GM23338 (cell line): ENCODE measurements around the gene GPR3. TPM values are rescaled to one million over a fixed set of nuclear protein-coding genes. Genes with fewer than 3 reads are reported as not detected.
A peak's percentile ranks its signal among the peaks of the same experiment; 100 is the strongest.

ENCODE experiments used
- ATAC-seq: fragments of 200-7000 bp; cut with Tn5 transposase; 3 replicates; pipeline ENCODE4 v1.9.1; 2020
- DNase-seq: peaks from one replicate; pipeline ENCODE4 v3.0.0-alpha.2; 2015; ENCODE audit warnings: low spot score
- H2AFZ ChIP-seq: fragments of 200-600 bp; sonication (generic); 2 replicates; pipeline ENCODE4 v1.8.0; 2016; ENCODE audit warnings: antibody characterized with exemption, mild to moderate bottlenecking, moderate library complexity
- H3F3A ChIP-seq: fragments of 200-600 bp; sonication (generic); replicated peaks from 2 replicates; pipeline ENCODE4 v1.8.0; 2017; ENCODE audit warnings: antibody characterized with exemption, mixed run types, low read depth
- H3K27ac ChIP-seq: fragments of 200-600 bp; sonication (generic); 2 replicates; pipeline ENCODE4 v1.6.1; 2016; ENCODE audit warnings: low read depth
- H3K27me3 ChIP-seq: fragments of 200-600 bp; sonication (generic); 2 replicates; pipeline ENCODE4 v1.8.0; 2016; ENCODE audit warnings: mild to moderate bottlenecking, mixed run types, moderate library complexity; ENCODE audit not compliant: insufficient read depth
- H3K36me3 ChIP-seq: fragments of 200-600 bp; sonication (generic); 2 replicates; pipeline ENCODE4 v1.8.0; 2016; ENCODE audit warnings: mild to moderate bottlenecking; ENCODE audit not compliant: insufficient read depth
- H3K4me1 ChIP-seq: fragments of 200-600 bp; sonication (generic); 2 replicates; pipeline ENCODE4 v1.8.0; 2016; ENCODE audit warnings: mild to moderate bottlenecking, moderate library complexity; ENCODE audit not compliant: insufficient read depth
- H3K4me2 ChIP-seq: fragments of 200-600 bp; sonication (generic); 2 replicates; pipeline ENCODE4 v1.7.1; 2017; ENCODE audit warnings: mixed run types
- H3K4me3 ChIP-seq: fragments of 200-600 bp; sonication (generic); 2 replicates; pipeline ENCODE4 v1.6.1; 2016; ENCODE audit warnings: mixed run types
- H3K79me2 ChIP-seq: fragments of 200-600 bp; sonication (generic); replicated peaks from 2 replicates; pipeline ENCODE4 v1.8.0; 2017; ENCODE audit warnings: mild to moderate bottlenecking; ENCODE audit not compliant: insufficient read depth
- H3K9me2 ChIP-seq: fragments of 200-600 bp; sonication (generic); 2 replicates; pipeline ENCODE4 v1.8.0; 2017; ENCODE audit not compliant: insufficient read depth
- H4K20me1 ChIP-seq: fragments of 200-600 bp; sonication (generic); replicated peaks from 2 replicates; pipeline ENCODE4 v1.8.0; 2017; ENCODE audit warnings: mild to moderate bottlenecking; ENCODE audit not compliant: insufficient read depth
- H3K27ac Mint-ChIP-seq: 2 replicates; pipeline ENCODE4 v1.8.0; 2020; ENCODE audit warnings: inconsistent platforms, mild to moderate bottlenecking, moderate library complexity, mixed read lengths
- H3K27me3 Mint-ChIP-seq: 3 replicates; pipeline ENCODE4 v1.8.0; 2022; ENCODE audit warnings: low read depth, mild to moderate bottlenecking, moderate library complexity, mixed read lengths, inconsistent platforms; ENCODE audit not compliant: insufficient read depth, poor library complexity
- H3K36me3 Mint-ChIP-seq: 3 replicates; pipeline ENCODE4 v1.8.0; 2021; ENCODE audit warnings: low read depth, mild to moderate bottlenecking, inconsistent platforms, moderate library complexity, mixed read lengths
- H3K4me1 Mint-ChIP-seq: 3 replicates; pipeline ENCODE4 v1.8.0; 2020; ENCODE audit warnings: mild to moderate bottlenecking, inconsistent platforms, mixed read lengths
- H3K4me3 Mint-ChIP-seq: 3 replicates; pipeline ENCODE4 v1.8.0; 2021; ENCODE audit warnings: moderate library complexity, mild to moderate bottlenecking, inconsistent platforms, mixed read lengths
- H3K9me3 Mint-ChIP-seq: 3 replicates; pipeline ENCODE4 v1.8.0; 2020; ENCODE audit warnings: moderate library complexity, mild to moderate bottlenecking, inconsistent platforms, mixed read lengths
- CTCF ChIP-seq, 2 experiments: fragments of 200-600 bp in 1 of 2; sonication (generic) in 1 of 2; conservative IDR thresholded peaks; 2 replicates each; pipeline versions ENCODE4 v1.5.1 to v1.6.1; 2016 to 2017; ENCODE audit warnings: antibody characterized with exemption in 2 of 2, low read depth in 2 of 2, mild to moderate bottlenecking in 2 of 2, moderate library complexity in 1 of 2
- JUNB ChIP-seq: IDR thresholded peaks from one replicate; pipeline ENCODE4 v1.6.1; 2016; ENCODE audit warnings: antibody characterized with exemption; ENCODE audit not compliant: unreplicated experiment
- ZNF331 ChIP-seq: fragments of 250-450 bp; sonication (Bioruptor Pico); IDR thresholded peaks from 2 replicates; pipeline ENCODE4 v1.5.0; 2020; ENCODE audit warnings: low read depth, mild to moderate bottlenecking, moderate library complexity
- ZNF462 ChIP-seq: fragments of 250-450 bp; sonication (Bioruptor Pico); IDR thresholded peaks from 2 replicates; pipeline ENCODE4 v1.5.0; 2020; ENCODE audit warnings: mild to moderate bottlenecking, moderate library complexity
- polyA plus RNA-seq: library from polyadenylated mRNA; unstranded; fragments of >200 nt; fragmentation: Nextera tagmentation; extraction: Ambion mirVana; gene quantifications from 2 replicates; pipeline ENCODE4 v1.2.1, GENCODE V29; 2016
- total RNA-seq: library from RNA; depleted of rRNA; stranded (reverse); fragments of >200 nt; shearing (Covaris generic); gene quantifications from 2 replicates; pipeline ENCODE4 v1.2.3, GENCODE V29; 2014

GPR3 gene
- total and polyA plus RNA-seq, 2 experiments from 2014 or later: 5.9 to 9.1 TPM

GRCh38 chr1:27438621-27439061, 46.2 kb downstream of the GPR3 start:
- H3K4me1 ChIP-seq: peaks cover 29% of the 10 kb centered on the region
- H3F3A ChIP-seq: 0 out of 2 replicates have a peak, but pooled peaks cover 3% of the 10 kb centered on the region
- H3K79me2 ChIP-seq: peaks cover 60% of the 10 kb centered on the region
- no peaks in the 10 kb centered on the region for H3K36me3 ChIP-seq
- H3K9me2 ChIP-seq: no peaks in the 10 kb centered on the region
- H3K4me3 Mint-ChIP-seq: no peak overlapping the region
- no peak overlapping the region for H2AFZ ChIP-seq
- H3K36me3 Mint-ChIP-seq: no peaks in the 10 kb centered on the region
- H3K27me3 Mint-ChIP-seq: no peaks in the 10 kb centered on the region
- H3K4me3 ChIP-seq: no peak overlapping the region
- ATAC-seq (no peak), DNase-seq (no peak)
- no peaks in the 10 kb centered on the region for H3K9me3 Mint-ChIP-seq
- H4K20me1 ChIP-seq: no peaks in the 10 kb centered on the region; the same call in none of the 2 replicates
- no peaks in the 10 kb centered on the region for H3K27me3 ChIP-seq
- no peak overlapping the region for H3K4me2 ChIP-seq
- peak overlapping the region; percentile 15; the same call in 1 of the 2 replicates for H3K27ac ChIP-seq
- H3K27ac Mint-ChIP-seq: peak overlapping the region; percentile 16; the same call in 1 of the 2 replicates
- TF ChIP-seq ZNF462 (CRISPR knock-in tag): no peak
- H3K4me1 Mint-ChIP-seq: peaks cover 40% of the 10 kb centered on the region

- Histone ChIP-seq H3K4me3 (no peak overlapping the region), H3K9me2 (no peaks in the 10 kb centered on the region), H2AFZ (no peak overlapping the region), H3K4me2 (no peak overlapping the region), H3K4me1 (peaks cover 29% of the 10 kb centered on the region), H3K27me3 (no peaks in the 10 kb centered on the region), H4K20me1 (no peaks in the 10 kb centered on the region; the same call in none of the 2 replicates), H3K36me3 (no peaks in the 10 kb centered on the region), H3F3A (0 out of 2 replicates have a peak, but pooled peaks cover 3% of the 10 kb centered on the region), H3K79me2 (peaks cover 58% of the 10 kb centered on the region), H3K27ac (no peak overlapping the region)
- Mint-ChIP-seq H3K36me3 (no peaks in the 10 kb centered on the region), H3K9me3 (no peaks in the 10 kb centered on the region), H3K27me3 (peaks cover 3% of the 10 kb centered on the region), H3K4me1 (peaks cover 40% of the 10 kb centered on the region), H3K4me3 (no peak overlapping the region), H3K27ac (no peak overlapping the region)
- DNase-seq (no peak), ATAC-seq (no peak)
- TF ChIP-seq JUNB (no peak), ZNF331 (CRISPR knock-in tag) (no peak), CTCF (conservative IDR thresholded peaks at IDR 0.05; ENCODE audit: low read depth in 2 of 2) (no peak)
Observed at GRCh38 chr1:27439150-27439549, 46.7 kb downstream of the GPR3 start.
